GM19395 (cell line): ENCODE measurements around the gene EIF4ENIF1.
"Not testable (repeated sequence)": the region's sequence is repeated elsewhere in the genome, so short reads cannot be mapped to it uniquely, and the experiment has no call there.

Experiments
- ATAC-seq: cut with Tn5 transposase; IDR thresholded peaks from one replicate; pipeline ENCODE4 v1.9.1; 2021; ENCODE audit warnings: mild to moderate bottlenecking, moderate library complexity; ENCODE audit not compliant: unreplicated experiment

The EIF4ENIF1 gene

DNA sequence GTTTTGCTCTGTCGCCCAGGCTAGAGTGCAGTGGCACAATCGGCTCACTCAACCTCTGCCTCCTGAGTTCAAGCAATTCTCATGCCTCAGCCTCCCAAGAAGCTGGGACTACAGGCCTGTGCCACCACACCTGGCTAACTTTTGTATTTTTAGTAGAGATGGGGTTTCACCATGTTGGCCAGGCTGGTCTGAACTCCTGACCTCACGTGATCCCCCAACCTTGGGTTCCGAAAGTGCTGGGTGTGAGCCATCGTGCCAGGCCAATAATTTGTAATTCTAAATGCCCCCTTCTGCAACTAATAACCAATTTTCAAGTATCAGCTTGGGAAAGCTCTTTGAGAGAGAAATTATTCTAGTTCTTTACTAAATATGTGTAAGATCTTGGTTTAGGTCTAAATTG, 3.7 kb upstream of the EIF4ENIF1 start:
- not testable (repeated sequence) for ATAC-seq

DNA sequence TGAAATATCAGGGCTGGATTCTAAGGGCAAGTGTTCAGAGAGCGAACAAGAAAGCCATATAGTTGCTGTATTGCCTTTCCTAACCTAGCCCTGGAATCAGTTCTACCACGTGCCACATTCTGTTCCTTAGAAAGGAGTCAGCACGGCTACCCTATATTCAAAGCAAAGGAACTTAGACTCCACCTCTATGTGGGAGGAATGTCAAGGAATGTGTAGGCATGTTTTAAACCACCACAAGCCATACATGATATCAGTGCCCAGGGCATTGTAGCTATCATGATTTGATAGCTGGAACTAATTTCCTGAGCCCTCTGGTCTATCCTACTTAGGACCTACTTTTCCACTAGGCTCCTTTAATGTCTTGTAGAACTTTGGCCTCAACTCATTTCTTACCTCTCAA, 2.5 kb upstream of the EIF4ENIF1 start:
- no peak for ATAC-seq

DNA sequence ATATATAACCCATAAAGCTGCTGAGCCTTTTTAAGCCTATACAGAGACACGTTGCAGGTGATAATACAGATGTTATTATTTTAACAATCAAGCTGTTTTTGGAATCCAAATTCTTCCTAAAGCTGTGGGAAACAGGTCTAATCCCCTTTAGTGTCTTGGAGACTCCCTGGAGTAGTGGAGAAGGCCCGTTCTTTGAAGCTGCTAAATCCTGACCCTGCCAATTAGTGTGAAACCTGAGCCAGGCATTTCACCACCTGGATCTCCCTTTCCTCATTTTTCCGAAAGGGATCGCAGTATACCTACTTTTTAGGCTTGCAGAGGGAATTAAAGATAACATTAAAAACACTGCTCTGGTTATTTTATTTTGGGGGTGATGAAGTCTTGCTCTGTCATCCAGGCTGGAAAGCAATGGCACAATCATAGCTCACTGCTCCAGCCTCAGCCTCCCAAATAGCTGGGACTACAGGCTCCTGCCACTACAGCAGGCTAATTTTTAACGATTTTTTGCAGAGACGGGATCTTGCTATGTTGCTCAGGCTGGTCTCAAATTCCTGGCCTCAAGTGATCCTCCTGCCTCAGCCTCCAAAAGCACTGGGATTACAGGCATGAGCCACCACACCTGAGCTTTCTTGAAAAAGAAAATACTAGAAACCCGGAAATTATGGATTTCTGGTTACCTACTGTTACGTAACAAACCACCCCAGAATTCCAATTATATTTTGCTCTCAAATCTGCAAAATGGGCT, 1.7 kb upstream of the EIF4ENIF1 start:
- ATAC-seq = no peak

DNA sequence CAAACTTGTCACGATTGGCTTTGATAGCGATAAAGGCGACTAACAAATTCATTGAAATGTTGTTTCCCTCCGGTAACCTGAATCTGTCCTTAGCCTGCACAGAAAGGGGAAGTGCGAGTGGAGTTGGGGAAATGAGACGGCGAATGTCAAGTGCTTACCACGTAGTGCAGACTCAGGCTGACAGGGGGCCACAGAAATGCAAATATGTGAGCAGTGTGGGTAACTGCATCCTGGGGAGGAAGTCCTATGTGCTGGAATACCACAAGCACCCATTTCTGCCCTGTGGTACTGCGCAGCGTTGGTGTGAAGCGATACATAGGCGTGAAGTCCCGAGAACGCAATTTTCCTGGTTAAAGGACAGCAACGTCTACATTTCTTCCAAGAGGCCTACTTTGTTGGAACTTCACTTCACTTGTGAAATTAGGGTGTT, 869 bp upstream of the EIF4ENIF1 start:
- peak; percentile 61 for ATAC-seq

DNA sequence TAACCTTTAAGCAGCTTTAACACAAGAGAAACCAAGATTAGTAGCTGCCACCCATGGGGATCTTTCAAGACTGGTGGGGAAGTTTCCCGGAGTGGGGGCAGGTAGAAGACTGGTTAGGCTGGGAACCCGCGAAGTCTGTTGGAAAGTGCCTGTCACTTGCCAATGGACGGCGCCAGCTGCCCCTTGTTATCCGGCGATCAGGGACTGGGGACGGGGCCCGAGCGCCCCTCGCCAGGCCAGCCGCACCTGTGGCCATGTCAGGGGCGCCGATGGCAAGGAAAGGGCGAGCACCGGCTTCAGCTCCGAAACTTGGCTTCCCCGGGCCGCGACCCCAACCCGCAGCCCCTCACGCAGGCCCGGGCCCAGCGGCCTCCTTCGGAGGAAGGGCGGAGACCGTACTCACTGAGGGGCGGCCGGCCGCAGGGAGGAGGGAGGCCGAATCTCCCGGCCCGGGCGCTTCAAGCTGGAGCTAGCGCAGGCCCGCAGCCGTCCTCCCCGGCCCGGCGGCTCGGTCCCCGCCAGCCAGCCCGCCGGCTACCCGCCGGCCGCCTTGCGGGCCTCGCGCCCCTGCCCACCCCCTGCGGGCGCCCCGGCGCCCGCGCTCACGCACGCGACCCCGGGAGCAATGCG, 539 bp downstream of the EIF4ENIF1 start:
- no peak for ATAC-seq

DNA sequence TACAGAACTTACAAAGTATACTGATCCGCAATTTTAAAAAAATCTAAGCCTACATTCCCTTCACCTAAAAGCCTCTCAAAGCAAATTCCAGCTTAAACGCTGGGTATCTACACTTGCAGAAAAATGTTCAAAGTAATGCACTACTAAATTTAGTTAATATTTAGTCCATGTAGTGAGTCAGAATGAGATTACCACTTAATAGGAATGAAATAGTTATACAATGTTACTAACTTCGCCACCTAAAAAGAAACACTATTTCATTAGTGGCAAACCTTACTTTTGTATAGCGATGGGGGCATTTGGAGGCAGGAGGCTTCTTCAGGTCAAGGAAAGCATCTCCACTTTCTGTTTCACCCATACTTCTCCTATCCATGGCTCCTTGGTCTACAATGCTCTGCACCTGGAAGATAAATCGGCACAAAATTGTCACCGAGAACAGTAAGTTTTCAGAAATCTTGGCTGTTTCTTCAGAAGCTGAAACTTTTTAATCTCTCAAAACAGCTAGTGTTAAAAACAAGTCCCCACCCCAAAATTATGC, 1.2 kb downstream of the EIF4ENIF1 start:
- ATAC-seq = no peak

DNA sequence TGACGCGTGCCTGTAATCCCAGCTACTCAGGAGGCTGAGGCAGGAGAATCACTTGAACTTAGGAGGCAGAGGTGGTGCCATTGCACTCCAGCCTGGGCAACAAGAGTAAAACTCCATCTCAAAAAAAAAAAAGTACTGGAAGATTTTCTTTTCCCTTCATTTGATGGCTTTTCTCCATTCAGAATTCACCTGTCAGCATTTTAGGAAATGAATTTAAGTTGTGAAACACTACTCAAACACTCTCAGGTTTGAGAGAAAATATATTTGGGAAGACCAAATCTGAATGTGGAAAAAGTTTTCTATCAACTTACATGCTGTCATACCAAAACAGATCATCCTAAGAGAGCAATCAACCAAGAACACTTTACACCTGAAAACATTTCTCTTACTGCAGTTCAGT, 2.7 kb downstream of the EIF4ENIF1 start:
- no peak for ATAC-seq

DNA sequence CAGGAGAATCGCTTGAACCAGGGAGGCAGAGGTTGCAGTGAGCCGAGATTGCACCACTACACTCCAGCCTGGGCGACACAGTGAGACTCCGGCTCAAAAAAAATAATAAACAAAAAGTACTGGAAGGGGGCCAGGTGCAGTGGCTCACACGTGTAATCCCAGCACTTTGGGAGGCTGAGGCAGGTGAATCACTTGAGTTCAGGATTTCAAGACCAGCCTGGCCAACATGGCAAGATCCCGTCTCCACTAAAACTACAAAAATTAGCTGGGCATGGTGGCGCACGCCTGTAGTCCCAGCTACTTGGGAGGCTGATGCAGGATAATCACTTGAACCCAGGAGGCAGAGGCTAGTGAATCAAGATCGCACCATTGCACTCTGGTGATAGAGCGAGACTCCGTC, 3.3 kb downstream of the EIF4ENIF1 start:
- ATAC-seq = not testable (repeated sequence)

DNA sequence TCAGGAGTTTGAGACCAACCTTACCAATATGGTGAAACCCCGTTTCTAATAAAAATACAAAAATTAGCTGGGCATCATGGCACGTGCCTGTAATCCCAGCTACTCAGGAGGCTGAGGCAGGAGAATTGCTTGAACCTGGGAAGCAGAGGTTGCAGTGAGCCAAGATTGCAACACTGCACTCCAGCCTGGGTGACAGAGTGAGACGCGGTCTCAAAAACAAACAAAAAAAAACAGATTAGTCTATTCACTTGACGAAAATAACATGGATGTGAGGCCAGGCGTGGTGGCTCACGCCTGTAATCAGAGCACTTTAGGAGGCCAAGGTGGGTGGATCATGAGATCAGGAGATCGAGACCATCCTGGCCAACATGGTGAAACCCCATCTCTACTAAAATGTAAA, 7.2 kb downstream of the EIF4ENIF1 start:
- ATAC-seq = not testable (repeated sequence)

DNA sequence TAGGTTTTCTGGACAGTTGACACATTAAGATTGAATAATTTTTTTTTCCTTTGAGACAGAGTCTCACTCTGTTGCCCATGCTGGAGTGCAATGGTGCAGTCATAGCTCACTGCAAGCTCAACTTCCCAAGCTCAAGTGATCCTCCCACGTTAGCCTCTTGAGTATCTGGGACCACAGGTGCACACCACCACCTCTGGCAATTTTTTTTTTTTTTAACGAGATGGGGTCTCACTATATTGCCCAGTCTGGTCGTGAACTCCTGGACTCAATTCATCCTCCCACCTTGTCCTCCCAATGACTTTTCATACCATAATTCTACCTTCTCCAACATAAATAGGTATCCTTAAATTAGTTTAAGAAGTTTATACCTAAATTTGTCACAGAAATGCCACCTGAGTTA, 8.5 kb downstream of the EIF4ENIF1 start:
- no peak for ATAC-seq

DNA sequence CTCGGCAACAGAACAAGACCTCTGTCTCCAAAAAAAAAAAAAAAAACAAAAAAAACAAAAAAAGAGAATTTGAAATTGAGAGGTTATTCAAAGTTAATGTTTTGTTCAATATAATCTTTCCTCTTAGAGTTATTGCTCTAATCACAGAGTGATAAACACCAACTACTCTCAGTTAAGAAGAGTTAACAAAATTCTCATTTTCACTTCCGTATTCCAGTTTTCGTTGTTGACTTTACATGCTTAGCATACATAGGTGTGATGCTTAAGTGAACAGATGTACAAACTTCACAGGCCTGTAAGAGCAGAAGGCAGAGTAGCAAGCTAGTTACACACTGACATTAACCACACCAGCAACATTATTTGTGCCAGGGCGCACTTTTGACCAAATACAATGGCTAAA, 12.3 kb downstream of the EIF4ENIF1 start:
- ATAC-seq = peak; percentile 80

DNA sequence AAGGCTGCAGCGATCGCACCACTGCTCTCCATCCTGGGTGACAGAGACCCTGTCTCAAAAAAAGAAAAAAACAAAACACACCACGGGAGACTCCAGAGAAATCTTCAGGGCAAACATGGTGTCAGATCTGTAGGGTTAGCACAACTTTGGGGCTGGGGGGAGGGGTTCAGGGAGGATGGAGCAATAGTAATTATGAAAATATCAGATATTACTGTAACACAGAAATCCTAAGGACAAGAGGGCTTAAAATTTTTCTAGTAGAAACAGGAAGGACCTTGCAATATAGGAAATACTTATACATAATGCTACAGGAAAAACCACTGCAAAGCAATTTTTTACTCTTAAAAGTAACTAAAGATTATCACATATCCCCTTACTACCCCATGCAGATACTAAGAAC, 13.8 kb downstream of the EIF4ENIF1 start:
- no peak for ATAC-seq

DNA sequence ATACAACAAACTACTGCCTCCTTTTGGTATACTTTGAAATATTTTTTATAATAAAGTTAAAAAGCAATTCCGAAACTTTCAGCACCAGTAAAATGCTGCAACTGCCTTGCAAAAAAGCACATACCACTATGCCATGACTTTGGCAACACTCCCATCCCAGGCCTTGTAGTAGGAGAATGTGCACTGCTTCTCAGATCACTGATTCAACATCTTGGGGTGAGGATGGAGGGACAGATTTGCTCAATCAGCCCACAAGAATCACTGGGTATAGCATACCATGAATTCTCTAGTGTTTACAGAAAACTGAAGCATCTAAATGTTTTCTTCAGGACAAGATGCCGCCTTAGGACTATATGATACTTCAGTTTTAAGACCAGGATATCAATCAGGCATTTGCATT, 14.9 kb downstream of the EIF4ENIF1 start:
- no peak for ATAC-seq

DNA sequence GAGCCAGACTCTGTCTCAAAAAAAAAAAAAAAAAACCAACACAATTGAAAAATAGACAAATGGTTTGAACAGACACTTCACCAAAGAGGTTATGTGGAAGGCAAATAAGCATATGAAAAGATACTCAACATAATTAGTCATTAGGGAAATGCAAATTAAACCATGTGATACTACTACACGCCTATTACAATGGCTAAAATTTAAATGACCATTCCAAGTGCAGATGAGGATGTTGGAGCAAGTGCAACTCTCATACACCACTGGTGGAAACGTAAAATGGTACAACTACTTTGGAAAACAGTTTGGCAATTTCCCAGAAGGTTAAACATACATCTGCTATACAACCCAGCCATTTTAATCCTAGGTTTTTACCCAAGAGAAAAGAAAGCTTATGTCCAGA, 24.3 kb downstream of the EIF4ENIF1 start:
- no peak for ATAC-seq

DNA sequence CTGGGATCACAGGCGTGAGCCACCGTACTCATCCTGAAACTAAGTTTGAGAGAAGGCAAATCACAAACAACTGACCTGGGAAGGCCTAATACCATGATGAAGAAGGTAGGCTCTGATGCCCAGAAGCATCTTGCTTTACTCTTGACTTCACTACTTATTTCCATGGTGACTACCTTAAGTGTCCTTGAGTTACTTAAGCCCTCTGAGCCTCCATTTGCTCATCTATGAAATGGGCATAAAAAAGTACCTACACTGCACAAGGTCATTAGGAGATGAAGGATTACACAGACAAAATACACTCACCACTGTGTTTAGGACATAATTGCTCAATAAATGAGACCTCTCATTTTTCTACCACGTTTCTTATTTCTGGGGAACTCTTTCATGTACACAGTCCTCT, 27.9 kb downstream of the EIF4ENIF1 start:
- ATAC-seq = no peak

DNA sequence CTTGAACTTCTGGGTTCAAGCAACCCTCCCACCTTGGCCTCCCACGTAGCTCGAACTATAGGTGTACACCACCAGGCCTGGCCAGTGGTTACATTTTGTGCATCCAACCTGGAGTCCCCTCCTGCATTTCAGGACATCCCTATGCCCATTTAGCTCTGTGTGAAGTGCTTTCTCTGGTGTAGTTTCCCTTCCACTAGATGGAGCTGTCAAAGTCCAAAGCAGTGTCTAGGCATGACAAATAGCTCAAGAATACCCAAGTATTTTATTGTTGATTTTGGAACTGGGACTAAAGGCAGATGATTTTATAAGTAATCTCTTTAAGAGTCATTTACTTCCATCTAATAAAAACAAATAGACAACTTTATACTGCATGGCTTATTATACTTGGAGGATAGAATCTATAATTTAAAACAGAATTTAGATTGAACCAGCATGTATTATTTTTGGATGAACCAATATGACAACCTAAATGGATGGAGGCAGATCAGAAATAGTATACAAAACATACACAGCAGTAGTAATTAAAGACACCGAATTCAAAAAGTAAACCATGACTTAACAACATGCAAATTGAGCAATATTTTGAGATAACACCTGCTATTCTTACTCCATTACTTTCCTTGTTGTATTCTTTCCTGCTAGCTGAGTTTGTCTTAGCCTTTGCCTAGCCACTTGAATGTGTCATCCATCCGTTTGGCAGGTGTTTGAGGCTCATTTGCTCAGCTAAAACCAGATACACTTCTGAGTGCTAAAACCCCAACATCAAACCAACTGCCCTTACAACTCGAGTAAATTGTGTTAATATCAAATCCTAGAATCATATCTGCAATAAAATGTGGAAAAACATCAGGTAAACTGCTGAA, 37.7 kb downstream of the EIF4ENIF1 start:
- ATAC-seq = no peak

DNA sequence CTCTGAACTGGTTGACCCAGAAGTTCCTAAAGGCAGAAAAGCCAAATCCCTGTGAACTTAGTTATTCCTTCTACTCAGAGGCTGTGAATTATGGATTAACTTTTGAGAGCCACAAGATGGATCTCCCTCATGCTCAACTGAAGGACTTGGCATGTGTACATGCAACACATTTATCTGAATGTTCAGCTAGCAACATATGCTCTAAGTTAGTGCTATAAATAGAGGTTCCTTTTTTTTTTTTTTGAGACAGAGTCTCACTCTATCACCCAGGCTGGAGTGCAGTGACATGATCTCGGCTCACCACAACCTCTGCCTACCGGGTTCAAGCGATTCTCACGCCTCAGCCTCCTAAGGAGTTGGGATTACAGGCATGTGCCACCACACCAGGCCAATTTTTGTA, 40.1 kb downstream of the EIF4ENIF1 start:
- ATAC-seq = no peak

DNA sequence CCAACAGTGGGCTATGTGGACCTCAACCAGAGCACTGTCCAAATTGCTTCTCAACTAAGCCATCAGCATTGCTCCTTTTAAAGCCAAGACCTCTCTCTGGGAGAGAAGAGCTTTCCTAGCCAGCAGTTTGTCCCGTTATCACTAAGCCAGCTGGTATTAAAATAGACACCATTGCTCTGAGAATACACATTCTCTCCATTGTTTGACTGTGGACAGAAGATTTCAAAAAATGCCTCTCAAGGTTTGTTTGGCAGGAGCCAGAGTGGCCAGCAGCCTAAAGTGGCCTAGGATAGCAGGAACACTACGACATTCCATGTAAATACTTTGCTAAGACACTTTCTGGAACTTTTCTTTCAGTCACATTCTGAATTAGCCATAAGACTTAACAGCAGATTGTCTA, 41.3 kb downstream of the EIF4ENIF1 start:
- no peak for ATAC-seq

DNA sequence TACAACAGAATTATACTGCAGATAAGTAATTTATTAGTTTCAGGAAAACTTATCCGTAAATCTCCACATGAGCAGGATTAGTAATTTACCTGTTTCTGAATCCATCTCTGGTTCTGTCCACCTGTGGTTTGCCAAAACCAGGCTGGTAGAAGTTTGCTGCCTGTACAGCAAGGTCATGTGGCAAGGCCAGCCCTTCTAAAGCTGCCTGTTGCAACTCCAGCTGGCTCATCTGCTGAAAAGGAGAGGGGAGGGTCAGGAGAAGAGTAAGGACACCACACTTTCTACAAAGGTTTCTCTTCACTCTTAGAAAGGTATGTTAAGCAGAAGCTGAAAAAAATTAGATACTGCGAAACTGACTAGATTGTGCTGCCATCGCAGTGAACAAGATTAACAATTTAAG, 42.3 kb downstream of the EIF4ENIF1 start:
- no peak for ATAC-seq

DNA sequence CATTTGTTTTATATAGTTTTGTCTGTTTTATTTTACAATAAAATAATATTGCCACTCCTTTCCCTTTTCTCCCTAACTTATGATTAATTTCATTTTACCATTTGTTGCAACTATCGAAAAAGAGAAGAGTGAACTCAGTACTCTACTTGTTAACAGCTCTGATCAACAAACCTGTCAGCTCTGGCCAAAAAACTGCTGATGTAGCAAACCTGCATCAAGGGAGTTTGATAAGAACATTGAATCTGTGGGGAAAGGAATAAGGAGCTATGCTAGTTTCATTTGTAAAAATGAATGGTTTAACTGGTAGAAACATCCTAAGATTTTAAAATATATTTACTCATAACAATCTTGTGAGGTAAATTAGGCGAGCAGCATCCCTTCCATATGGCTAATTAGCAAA, 42.9 kb downstream of the EIF4ENIF1 start:
- no peak for ATAC-seq

DNA sequence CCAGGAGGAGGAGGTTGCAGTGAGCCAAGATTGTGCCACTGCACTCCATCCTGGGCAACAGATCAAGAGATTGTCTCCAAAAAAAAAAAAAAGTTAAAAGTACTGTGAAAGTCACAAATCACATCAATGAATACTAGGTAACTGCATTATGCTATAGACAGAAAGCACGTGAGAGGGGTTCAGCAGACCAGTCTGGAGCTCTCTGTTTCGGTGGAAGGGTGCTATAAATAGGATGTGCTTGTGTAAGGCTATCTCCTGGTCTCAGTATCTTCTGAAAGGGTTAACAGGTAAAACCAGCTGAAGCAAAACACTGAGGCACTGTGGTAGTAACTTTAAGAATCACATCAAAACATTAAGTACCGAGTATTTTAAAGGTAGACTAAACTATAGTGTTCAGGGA, 43.4 kb downstream of the EIF4ENIF1 start:
- no peak for ATAC-seq

DNA sequence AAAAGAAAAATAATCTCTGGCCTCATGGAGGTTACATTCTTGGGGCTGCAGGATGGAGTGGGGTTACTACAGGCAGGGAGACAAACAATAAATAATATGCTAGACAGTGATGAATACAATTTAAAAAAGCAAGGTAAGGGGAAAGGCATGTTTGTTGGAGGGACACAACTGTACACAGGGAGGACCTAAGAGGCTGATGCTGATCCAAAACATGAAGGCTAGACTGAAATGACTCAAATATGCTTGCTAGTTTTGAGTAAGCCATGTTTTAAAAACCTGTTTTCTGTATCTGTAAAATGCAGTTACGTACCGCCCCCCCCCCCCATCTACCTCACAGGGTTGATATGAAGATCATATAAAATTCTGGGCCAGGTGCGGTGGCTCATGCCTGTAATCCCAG, 44.0 kb downstream of the EIF4ENIF1 start:
- ATAC-seq = no peak
